Measurements from ENCODE around the gene UGT1A5. TPM values are rescaled to one million over a fixed set of nuclear protein-coding genes. Genes with fewer than 3 reads are reported as not detected.

Gene UGT1A5
- total RNA-seq, 4 donors from 2014 or later, result not detected

DNA sequence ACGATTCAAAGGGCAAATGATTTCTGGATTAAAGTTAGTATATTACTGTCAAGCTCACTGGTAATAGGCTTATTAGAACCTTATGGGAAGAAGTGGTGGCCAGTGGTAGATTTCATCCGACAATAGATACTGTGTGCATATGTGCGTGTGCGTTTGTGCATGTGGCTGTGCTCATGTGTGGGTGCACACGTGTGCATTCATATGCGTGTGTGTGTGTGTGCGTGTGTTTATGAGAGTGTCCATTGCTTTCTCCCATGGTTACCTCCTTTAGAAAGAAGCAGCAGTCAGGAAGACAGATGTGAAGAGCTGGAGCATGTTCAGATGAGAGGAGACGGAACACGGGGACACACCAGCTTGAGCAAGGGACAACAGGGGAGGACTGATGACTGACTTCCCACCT is 56.6 kb downstream of the UGT1A5 start:
- no peaks in the 10 kb centered on the region for H3K27me3 ChIP-seq
- intact Hi-C loops (cut with DNase I; ENCODE audit: low total_unique reads), result no loop called here

GRCh38 chr2:233772153-233772552 is 59.4 kb downstream of the UGT1A5 start:
- TF ChIP-seq POLR2A (IDR thresholded peaks at IDR 0.05), result no peak
- TF ChIP-seq, protein P1, sequence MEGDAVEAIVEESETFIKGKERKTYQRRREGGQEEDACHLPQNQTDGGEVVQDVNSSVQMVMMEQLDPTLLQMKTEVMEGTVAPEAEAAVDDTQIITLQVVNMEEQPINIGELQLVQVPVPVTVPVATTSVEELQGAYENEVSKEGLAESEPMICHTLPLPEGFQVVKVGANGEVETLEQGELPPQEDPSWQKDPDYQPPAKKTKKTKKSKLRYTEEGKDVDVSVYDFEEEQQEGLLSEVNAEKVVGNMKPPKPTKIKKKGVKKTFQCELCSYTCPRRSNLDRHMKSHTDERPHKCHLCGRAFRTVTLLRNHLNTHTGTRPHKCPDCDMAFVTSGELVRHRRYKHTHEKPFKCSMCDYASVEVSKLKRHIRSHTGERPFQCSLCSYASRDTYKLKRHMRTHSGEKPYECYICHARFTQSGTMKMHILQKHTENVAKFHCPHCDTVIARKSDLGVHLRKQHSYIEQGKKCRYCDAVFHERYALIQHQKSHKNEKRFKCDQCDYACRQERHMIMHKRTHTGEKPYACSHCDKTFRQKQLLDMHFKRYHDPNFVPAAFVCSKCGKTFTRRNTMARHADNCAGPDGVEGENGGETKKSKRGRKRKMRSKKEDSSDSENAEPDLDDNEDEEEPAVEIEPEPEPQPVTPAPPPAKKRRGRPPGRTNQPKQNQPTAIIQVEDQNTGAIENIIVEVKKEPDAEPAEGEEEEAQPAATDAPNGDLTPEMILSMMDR (IDR thresholded peaks at IDR 0.05), result no peak
- Histone ChIP-seq H3K4me3 (no peak overlapping the region), H3K27me3 (no peaks in the 10 kb centered on the region), H3K27ac (no peak overlapping the region), H3K4me1 (no peaks in the 10 kb centered on the region), H3K9me3 (no peaks in the 10 kb centered on the region), H3K36me3 (no peaks in the 10 kb centered on the region)
- intact Hi-C loops (cut with DNase I; ENCODE audit: low total_unique reads), result no loop called here
- DNase-seq, result no peak

More for the DNA sequence above, 56.6 kb downstream of the UGT1A5 start:
- no peak overlapping the region for H3K27ac ChIP-seq
- no peak for DNase-seq
- no peaks in the 10 kb centered on the region for H3K36me3 ChIP-seq
- H3K9me3 ChIP-seq, result no peaks in the 10 kb centered on the region
- TF ChIP-seq POLR2A (IDR thresholded peaks at IDR 0.05), result no peak
- TF ChIP-seq, protein P1 (IDR thresholded peaks at IDR 0.05), result no peak
- H3K4me3 ChIP-seq, result no peak overlapping the region
- no peaks in the 10 kb centered on the region for H3K4me1 ChIP-seq

GRCh38 chr2:233772583-233772982 is 59.9 kb downstream of the UGT1A5 start:
- Histone ChIP-seq H3K9me3 (no peaks in the 10 kb centered on the region), H3K36me3 (no peaks in the 10 kb centered on the region), H3K4me3 (no peak overlapping the region), H3K4me1 (no peaks in the 10 kb centered on the region), H3K27ac (no peak overlapping the region), H3K27me3 (no peaks in the 10 kb centered on the region)
- no peak for DNase-seq
- no peak for TF ChIP-seq POLR2A (IDR thresholded peaks at IDR 0.05)
- TF ChIP-seq, protein P1 (IDR thresholded peaks at IDR 0.05), result no peak
- intact Hi-C loops (cut with DNase I; ENCODE audit: low total_unique reads), result no loop called here

- Histone ChIP-seq H3K4me3 (no peak overlapping the region), H3K27ac (no peak overlapping the region), H3K36me3 (no peaks in the 10 kb centered on the region), H3K9me3 (no peaks in the 10 kb centered on the region), H3K4me1 (no peaks in the 10 kb centered on the region), H3K27me3 (no peaks in the 10 kb centered on the region)
- intact Hi-C loops (cut with DNase I; ENCODE audit: low total_unique reads), result no loop called here
- TF ChIP-seq, protein P1 (IDR thresholded peaks at IDR 0.05), result no peak
- TF ChIP-seq POLR2A (IDR thresholded peaks at IDR 0.05), result no peak
- no peak for DNase-seq
Observed at GRCh38 chr2:233773854-233774253, 61.1 kb downstream of the UGT1A5 start.

- Histone ChIP-seq H3K27ac (no peak overlapping the region), H3K36me3 (no peaks in the 10 kb centered on the region), H3K27me3 (no peaks in the 10 kb centered on the region), H3K9me3 (no peaks in the 10 kb centered on the region), H3K4me1 (no peaks in the 10 kb centered on the region), H3K4me3 (no peak overlapping the region)
- no peak for DNase-seq
- TF ChIP-seq, protein P1 (IDR thresholded peaks at IDR 0.05), result no peak
- TF ChIP-seq POLR2A (IDR thresholded peaks at IDR 0.05), result no peak
- intact Hi-C loops (cut with DNase I; ENCODE audit: low total_unique reads), result no loop called here
Observed at GRCh38 chr2:233775414-233775813, 62.7 kb downstream of the UGT1A5 start.

All from uterus (tissue), 4 donors.